GM19467 (cell line): ENCODE results near the gene LCP1.
"Not testable (repeated sequence)": the region's sequence is repeated elsewhere in the genome, so short reads cannot be mapped to it uniquely, and the experiment has no call there.

Experiments used
- ATAC-seq: cut with Tn5 transposase; IDR thresholded peaks from one replicate; pipeline ENCODE4 v1.9.1; 2021; ENCODE audit warnings: mild to moderate bottlenecking, moderate library complexity; ENCODE audit not compliant: unreplicated experiment

Gene LCP1

DNA sequence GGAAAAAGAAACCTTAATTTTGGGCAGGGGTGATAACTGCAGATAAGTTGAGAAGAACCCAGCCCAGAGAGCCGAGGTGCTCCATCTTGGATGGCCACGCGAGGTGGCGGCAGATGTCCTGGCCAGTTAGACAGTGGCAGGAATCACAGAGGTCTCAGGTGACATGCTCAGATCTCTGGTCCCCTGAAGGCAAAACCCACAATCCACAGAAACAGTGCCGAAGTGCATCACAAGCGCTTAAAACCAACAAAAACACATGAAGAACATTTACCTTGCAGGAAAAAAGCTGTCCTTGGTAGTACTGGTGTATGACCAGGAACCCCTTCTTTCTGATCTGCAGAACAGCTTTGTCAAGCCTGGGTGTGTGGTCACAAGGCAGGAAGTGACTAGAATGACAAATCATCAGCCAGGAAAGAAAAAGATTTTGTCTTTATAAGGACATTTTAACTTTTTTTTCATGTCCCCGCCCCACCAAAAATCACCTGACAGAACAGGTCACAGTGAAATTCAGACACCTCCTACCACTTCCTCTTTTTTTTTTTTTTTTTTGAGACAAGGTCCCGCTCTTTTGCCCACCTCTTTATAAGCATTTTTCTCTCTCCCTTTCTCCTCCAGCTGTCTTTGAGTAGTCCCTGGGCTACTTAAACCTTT is at the start of gene LCP1:
Gene LCP1, minus strand, starts transcription at position 338 of the 651 bp plus-strand sequence. CDS start 22,515 bp downstream, outside the sequence.
- peak; percentile 61 for ATAC-seq

GRCh38 chr13:46229251-46229650 is 47.3 kb upstream of the LCP1 start:
- ATAC-seq = no peak

GRCh38 chr13:46220234-46220633 is 38.3 kb upstream of the LCP1 start:
- not testable (repeated sequence) for ATAC-seq

- ATAC-seq = not testable (repeated sequence)
These were observed 32.8 kb upstream of the LCP1 start for GRCh38 chr13:46214741-46215140.

- ATAC-seq = no peak
These were observed 31.3 kb upstream of the LCP1 start for GRCh38 chr13:46213242-46213641.

- ATAC-seq = peak; percentile 90
These were observed 29.7 kb upstream of the LCP1 start, which contains the start of gene LRRC63 for GRCh38 chr13:46211483-46212351. Gene LRRC63 (plus strand): TSS chr13:46211928. CDS start chr13:46213035, 1,107 bp downstream.

DNA sequence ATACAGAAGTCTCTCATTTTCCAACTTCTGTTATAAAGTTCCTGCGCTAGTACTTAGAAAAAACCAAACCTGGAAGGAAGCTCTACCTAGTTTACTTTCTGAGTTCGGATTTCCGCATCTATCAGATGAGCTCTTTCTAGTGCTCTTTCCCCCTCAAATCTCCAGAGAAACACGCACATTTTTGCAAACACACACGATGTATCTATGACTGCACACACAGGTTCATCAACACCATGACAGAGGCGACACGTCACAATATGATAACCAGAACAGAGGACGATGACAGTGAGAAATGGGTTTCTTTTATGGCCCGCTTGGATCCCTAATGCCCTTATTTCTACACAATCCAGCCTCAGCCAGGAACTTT is 29.1 kb upstream of the LCP1 start:
- peak; percentile 13 for ATAC-seq

DNA sequence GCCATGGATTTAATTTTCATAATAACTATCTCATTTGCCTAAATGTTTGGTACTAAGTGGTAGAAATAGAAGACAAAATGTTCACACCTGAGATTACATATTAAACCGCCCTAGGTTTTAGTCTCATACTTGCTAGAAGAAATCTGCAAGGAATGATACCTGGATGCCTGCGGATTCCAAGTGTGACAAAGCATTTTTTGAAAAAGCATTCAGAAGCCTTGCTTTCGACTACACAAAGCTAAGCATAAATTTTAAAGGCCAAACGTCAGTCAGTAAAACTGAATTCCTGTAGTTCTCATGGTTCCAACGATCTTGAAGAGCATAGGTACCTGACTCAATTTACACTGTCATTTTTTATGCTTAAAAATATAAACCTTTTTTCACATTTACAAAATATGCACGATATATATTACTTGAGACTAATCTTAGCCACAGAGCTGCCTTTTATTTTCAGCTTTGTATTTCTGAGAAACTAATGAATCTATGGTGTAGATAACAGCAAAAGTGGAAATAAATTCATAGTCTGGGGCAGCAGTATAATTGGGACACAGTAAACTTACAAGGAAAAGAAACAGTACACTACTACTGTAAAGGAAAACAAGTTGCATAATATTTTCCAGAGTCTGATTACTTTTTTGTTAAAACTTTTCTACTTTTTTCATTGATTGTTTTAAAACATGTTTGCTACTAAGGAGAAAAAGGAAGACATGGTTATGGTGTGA is 28.5 kb upstream of the LCP1 start:
- ATAC-seq = no peak

GRCh38 chr13:46207828-46208227 is 25.9 kb upstream of the LCP1 start:
- no peak for ATAC-seq

DNA sequence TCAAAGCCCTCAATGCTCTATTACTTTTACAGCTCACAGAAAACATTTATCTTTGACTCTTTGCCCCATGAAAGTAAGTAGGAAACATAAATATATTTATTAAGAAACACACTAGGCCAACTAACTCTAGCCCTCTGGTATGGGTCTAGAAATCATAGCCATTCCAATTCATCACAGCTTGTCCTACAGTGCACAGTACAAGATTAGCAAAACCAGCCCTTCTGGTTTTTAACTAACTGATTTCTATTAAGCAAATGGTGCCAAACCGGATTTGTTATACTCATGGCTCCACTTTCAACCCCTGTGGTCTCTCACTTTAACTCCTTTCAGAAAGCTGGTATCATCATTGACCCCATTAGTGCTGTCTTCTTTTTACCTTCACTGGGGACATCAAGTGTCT is 24.2 kb upstream of the LCP1 start:
- ATAC-seq = no peak

- ATAC-seq = no peak
These were observed 21.0 kb upstream of the LCP1 start for GRCh38 chr13:46202966-46203365.

GRCh38 chr13:46202188-46202795 is 20.3 kb upstream of the LCP1 start:
- no peak for ATAC-seq

DNA sequence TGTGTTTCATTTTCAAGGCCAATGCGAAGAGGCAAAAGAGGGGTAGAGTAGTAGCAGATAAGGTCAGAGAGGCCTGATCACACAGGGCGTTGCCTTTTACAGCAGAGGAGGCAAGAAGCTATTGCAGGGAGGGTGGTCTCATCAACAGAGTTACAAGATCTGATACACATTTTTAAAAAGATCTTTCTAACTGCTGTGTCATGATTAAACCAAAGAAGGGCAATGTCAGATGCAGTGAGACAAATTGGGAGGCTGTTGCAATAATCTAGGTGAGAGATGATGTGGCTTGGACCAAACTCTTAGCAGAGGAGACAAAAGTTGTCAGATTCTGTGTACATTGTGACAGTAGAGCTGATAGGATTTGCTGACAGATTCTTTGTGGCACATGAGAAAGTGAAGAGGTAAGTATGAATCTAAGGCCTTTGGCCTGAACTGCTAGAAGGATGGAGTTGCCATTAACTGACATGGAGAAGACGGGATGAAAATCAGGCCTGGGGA is 16.8 kb upstream of the LCP1 start:
- no peak for ATAC-seq

DNA sequence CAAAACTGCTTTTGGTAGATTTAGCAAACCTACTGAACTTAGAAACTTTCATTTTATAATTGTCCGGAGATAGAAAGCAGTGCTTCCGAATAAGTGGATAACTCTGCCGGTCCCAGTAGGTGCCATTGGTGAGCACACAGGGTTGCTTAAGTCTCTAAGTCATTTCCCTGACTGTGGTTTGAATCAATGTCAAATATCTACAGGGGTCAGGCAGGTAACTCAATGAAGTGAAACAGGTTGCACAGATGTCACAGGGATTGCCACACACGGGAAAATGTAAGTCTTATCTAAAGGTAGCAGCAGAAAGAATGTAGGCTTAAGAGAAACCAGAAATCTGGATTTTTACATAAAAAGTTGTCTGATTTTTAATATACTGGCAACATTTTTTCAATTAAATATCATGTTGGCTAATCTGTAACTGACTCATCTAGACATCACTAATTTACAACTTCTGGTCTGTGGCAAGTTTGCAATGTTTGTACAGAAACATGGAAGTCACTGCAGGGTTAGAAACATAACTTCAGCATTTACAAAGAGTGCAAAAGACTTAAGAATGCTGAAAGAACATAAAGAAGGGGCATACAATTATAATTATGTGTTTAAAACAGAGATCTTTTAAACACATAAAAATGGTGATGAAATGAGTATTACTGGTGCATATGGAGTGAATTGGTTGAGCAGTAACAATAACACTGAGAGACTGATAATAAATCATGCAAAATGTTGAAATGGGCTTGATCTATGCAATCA is 15.5 kb upstream of the LCP1 start:
- no peak for ATAC-seq

GRCh38 chr13:46195016-46195415 is 13.0 kb upstream of the LCP1 start:
- ATAC-seq = no peak

- no peak for ATAC-seq
These were observed 10.4 kb upstream of the LCP1 start for GRCh38 chr13:46192412-46192811.

DNA sequence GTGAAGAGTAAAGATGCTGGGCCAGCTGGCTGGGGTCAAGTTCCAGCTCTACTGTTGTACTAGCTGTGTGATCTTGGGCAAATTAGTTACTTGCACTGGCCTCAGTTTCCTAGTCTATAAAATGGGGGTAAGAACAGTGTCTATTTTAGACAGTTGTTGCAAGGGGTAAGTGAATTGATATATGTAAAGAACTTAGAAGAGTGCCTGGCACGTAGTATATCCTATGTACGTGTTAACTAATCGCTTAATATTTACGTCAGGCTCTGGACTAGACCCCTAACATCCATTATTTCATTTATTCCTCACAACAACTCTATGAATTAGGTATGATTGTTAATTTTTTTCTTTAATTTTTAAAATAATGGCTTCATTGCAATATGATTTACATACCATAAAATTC is 3.7 kb upstream of the LCP1 start:
- ATAC-seq = no peak

DNA sequence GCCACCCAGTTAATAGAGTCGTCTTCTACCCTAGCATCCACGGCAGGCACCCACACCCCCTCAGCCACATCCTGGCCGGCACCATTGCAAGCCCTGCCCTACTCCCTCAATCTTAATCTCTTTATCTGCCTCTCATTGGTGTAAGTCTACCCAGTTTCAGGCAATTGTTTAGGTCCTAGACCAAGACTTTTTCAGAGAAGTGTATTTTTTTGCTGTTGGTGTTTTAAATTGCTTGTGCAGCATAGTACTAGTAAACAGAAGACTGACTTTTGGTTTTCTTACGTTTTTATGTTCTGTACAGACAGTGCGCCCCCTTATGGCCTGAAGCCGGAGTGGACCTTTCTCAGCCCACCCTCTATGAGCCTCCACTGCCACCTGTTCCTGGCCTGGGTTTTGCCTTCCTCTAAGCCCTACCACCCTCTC is 2.3 kb upstream of the LCP1 start:
- ATAC-seq = peak; percentile 37

DNA sequence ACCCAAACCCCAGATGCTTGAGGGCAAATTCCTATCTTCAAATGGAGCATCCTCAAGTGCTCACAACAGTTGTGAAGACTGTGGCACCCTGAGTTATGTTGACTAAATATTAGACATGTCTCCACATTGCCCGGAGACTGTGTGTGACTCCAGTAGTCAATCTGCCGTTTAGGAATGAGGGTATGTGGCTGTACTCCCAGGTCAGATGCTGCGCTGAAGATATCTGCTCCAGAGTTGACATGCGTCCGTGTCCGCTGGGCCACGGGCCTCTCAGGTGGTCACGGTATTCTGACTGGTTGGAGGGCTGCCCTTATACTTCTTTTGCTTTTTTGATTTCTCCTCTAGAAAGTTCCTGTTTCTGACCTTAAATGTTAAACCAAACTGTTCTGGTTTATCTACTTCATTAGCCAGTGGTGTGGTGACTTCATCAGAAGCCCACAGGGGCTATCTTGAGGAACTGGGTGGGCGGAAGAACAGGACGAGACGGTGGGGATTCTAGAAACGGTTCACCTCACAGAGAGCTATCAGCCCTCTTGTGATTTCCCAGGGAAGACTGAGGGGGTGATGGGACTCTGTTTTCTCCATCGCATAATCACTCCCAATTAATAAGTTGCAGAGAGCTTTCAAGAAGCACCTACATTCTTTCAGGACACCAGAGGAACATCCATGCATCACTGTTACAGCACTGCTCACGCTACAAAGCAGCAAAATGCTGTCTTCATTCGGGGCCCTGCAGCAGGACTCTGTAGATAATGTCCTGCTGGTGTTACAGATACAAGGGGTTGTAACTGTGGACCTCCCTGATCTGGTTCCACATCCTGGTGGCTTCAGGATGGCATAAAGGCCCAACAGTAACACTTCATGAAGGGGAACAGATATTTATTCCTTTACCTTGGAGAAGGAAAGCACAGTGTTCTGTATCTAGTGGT is 1.3 kb upstream of the LCP1 start:
- ATAC-seq = no peak
